ENCODE results near the gene TSSK3. TPM values are rescaled to one million over a fixed set of nuclear protein-coding genes. Genes with fewer than 3 reads are reported as not detected.

The TSSK3 gene
- polyA plus RNA-seq (2013, experiment 1 of 2): 1.0 TPM
- polyA plus RNA-seq (2013, experiment 2 of 2): 1.1 TPM

- no peak within 1 kb of the TSS for H2BK5ac ChIP-seq (ENCODE audit: low read length)
- no peak within 1 kb of the TSS for H2AFZ ChIP-seq (ENCODE audit: low read length)
- peaks cover 0 to 2% of the 10 kb centered on the region in 2 donors for H3K9me3 ChIP-seq (replicated peaks in 1 of 2; ENCODE audit: control insufficient read depth in 2 of 2, insufficient read depth in 1 of 2, low read depth in 1 of 2, low read length in 2 of 2)
- H3K4me1 ChIP-seq (ENCODE audit: control insufficient read depth in 2 of 2, insufficient read depth in 1 of 2, low read depth in 1 of 2, low read length in 2 of 2): peaks cover 0 to 4% of the 10 kb centered on the region in 2 donors
- peak within 1 kb of the TSS in 1 of 2 donors; percentile 72 for H3K4me3 ChIP-seq (ENCODE audit: low read length in 2 of 2)
- H3K9ac ChIP-seq (ENCODE audit: low read depth, low read length, poor library complexity): peak within 1 kb of the TSS; percentile 47
- H3K27ac ChIP-seq (replicated peaks; ENCODE audit: low read length): no peak within 1 kb of the TSS
- peak within 1 kb of the TSS; percentile 68 for H3K23ac ChIP-seq (ENCODE audit: low read depth, low read length, poor library complexity)
- peak within 1 kb of the TSS; percentile 89 for H3K4me2 ChIP-seq (ENCODE audit: insufficient read depth, low read length, poor library complexity, severe bottlenecking)
- H4K8ac ChIP-seq (ENCODE audit: low read depth, low read length): no peak within 1 kb of the TSS
- no peak within 1 kb of the TSS for H2BK12ac ChIP-seq (ENCODE audit: low read length)
- no peak within 1 kb of the TSS for H3K4ac ChIP-seq (ENCODE audit: low read length)
- DNase-seq (ENCODE audit: low spot score): no peak
- peak within 1 kb of the TSS; percentile 25 for H3K14ac ChIP-seq (ENCODE audit: low read length)
- no peak within 1 kb of the TSS for H2BK15ac ChIP-seq (ENCODE audit: low read length)
- WGBS, 2 donors (ENCODE audit: extremely low coverage in 2 of 2, insufficient read length in 2 of 2, insufficient replicate concordance in 1 of 2): no CpG with 5 or more reads among the region's 17 CpGs
- H3K18ac ChIP-seq (ENCODE audit: low read length): peak within 1 kb of the TSS; percentile 93
- H3K36me3 ChIP-seq (replicated peaks in 1 of 2; ENCODE audit: control insufficient read depth in 2 of 2, insufficient read depth in 2 of 2, low read length in 2 of 2): peaks cover 34 to 65% of the 10 kb centered on the region in 2 donors
- H3K27me3 ChIP-seq (ENCODE audit: control insufficient read depth in 3 of 3, insufficient read depth in 3 of 3, low read depth in 1 of 3, low read length in 3 of 3): peaks cover 0 to 7% (median 0%) of the 10 kb centered on the region in 3 experiments
- no peak within 1 kb of the TSS for H4K91ac ChIP-seq (ENCODE audit: low read depth, low read length, poor library complexity)
- peak within 1 kb of the TSS; percentile 54 for H2AK5ac ChIP-seq (ENCODE audit: low read depth, low read length)
- no peaks in the 10 kb centered on the region for H3K79me1 ChIP-seq (ENCODE audit: low read depth, low read length)
- peak within 1 kb of the TSS; percentile 51 for H2BK120ac ChIP-seq (ENCODE audit: low read depth, low read length)
Measured at GRCh38 chr1:32362474-32363313, at the start of gene TSSK3, which contains the start of gene FAM229A. Gene TSSK3, plus strand, starts transcription at chr1:32362539. Its CDS starts 163 bp downstream, at chr1:32362702. Gene FAM229A, minus strand, starts transcription at chr1:32362485. Its CDS starts 394 bp downstream, at chr1:32362091.

- Histone ChIP-seq H3K18ac (ENCODE audit: low read length) (no peak overlapping the region), H3K79me1 (ENCODE audit: low read depth, low read length) (peaks cover 2% of the 10 kb centered on the region), H3K27me3 (ENCODE audit: control insufficient read depth in 3 of 3, insufficient read depth in 3 of 3, low read depth in 1 of 3, low read length in 3 of 3) (no peaks in the 10 kb centered on the region), H3K9me3 (replicated peaks in 1 of 2; ENCODE audit: control insufficient read depth in 2 of 2, insufficient read depth in 1 of 2, low read depth in 1 of 2, low read length in 2 of 2) (no peaks in the 10 kb centered on the region), H4K8ac (ENCODE audit: low read depth, low read length) (no peak overlapping the region), H2BK120ac (ENCODE audit: low read depth, low read length) (no peak overlapping the region), H3K4ac (ENCODE audit: low read length) (no peak overlapping the region), H3K4me3 (ENCODE audit: low read length in 2 of 2) (no peak overlapping the region), H3K9ac (ENCODE audit: low read depth, low read length, poor library complexity) (no peak overlapping the region), H2BK12ac (ENCODE audit: low read length) (no peak overlapping the region), H2AK5ac (ENCODE audit: low read depth, low read length) (no peak overlapping the region), H2BK5ac (ENCODE audit: low read length) (no peak overlapping the region), H3K4me2 (ENCODE audit: insufficient read depth, low read length, poor library complexity, severe bottlenecking) (no peak overlapping the region), H3K4me1 (ENCODE audit: control insufficient read depth in 2 of 2, insufficient read depth in 1 of 2, low read depth in 1 of 2, low read length in 2 of 2) (no peaks in the 10 kb centered on the region), H4K91ac (ENCODE audit: low read depth, low read length, poor library complexity) (no peak overlapping the region), H3K27ac (replicated peaks; ENCODE audit: low read length) (no peak overlapping the region), H3K36me3 (replicated peaks in 1 of 2; ENCODE audit: control insufficient read depth in 2 of 2, insufficient read depth in 2 of 2, low read length in 2 of 2) (peaks cover 6 to 54% of the 10 kb centered on the region in 2 donors), H3K23ac (ENCODE audit: low read depth, low read length, poor library complexity) (no peak overlapping the region), H2AFZ (ENCODE audit: low read length) (no peak overlapping the region), H2BK15ac (ENCODE audit: low read length) (no peak overlapping the region), H3K14ac (ENCODE audit: low read length) (no peak overlapping the region)
- WGBS, 2 donors (ENCODE audit: extremely low coverage in 2 of 2, insufficient read length in 2 of 2, insufficient replicate concordance in 1 of 2): no CpG with 5 or more reads among the region's 3 CpGs
- no peak for DNase-seq (ENCODE audit: low spot score)
Measured at GRCh38 chr1:32316903-32317277, 45.4 kb upstream of the TSSK3 start.

- Histone ChIP-seq H2BK15ac (ENCODE audit: low read length) (no peak overlapping the region), H3K27ac (replicated peaks; ENCODE audit: low read length) (no peak overlapping the region), H2AK5ac (ENCODE audit: low read depth, low read length) (no peak overlapping the region), H2AFZ (ENCODE audit: low read length) (no peak overlapping the region), H4K8ac (ENCODE audit: low read depth, low read length) (no peak overlapping the region), H2BK5ac (ENCODE audit: low read length) (no peak overlapping the region), H3K9ac (ENCODE audit: low read depth, low read length, poor library complexity) (no peak overlapping the region), H2BK12ac (ENCODE audit: low read length) (no peak overlapping the region), H4K91ac (ENCODE audit: low read depth, low read length, poor library complexity) (no peak overlapping the region), H3K9me3 (replicated peaks in 1 of 2; ENCODE audit: control insufficient read depth in 2 of 2, insufficient read depth in 1 of 2, low read depth in 1 of 2, low read length in 2 of 2) (no peaks in the 10 kb centered on the region), H2BK120ac (ENCODE audit: low read depth, low read length) (no peak overlapping the region), H3K18ac (ENCODE audit: low read length) (no peak overlapping the region), H3K4me3 (ENCODE audit: low read length in 2 of 2) (no peak overlapping the region), H3K4me2 (ENCODE audit: insufficient read depth, low read length, poor library complexity, severe bottlenecking) (no peak overlapping the region), H3K27me3 (ENCODE audit: control insufficient read depth in 3 of 3, insufficient read depth in 3 of 3, low read depth in 1 of 3, low read length in 3 of 3) (no peaks in the 10 kb centered on the region), H3K23ac (ENCODE audit: low read depth, low read length, poor library complexity) (no peak overlapping the region), H3K36me3 (replicated peaks in 1 of 2; ENCODE audit: control insufficient read depth in 2 of 2, insufficient read depth in 2 of 2, low read length in 2 of 2) (peaks cover 6 to 61% of the 10 kb centered on the region in 2 donors), H3K79me1 (ENCODE audit: low read depth, low read length) (peaks cover 2% of the 10 kb centered on the region), H3K14ac (ENCODE audit: low read length) (no peak overlapping the region), H3K4me1 (ENCODE audit: control insufficient read depth in 2 of 2, insufficient read depth in 1 of 2, low read depth in 1 of 2, low read length in 2 of 2) (no peaks in the 10 kb centered on the region), H3K4ac (ENCODE audit: low read length) (no peak overlapping the region)
- DNase-seq (ENCODE audit: low spot score): no peak
- WGBS, 2 donors (ENCODE audit: extremely low coverage in 2 of 2, insufficient read length in 2 of 2, insufficient replicate concordance in 1 of 2): no CpG with 5 or more reads among the region's 10 CpGs
Measured at GRCh38 chr1:32318127-32318869, 44.0 kb upstream of the TSSK3 start.

Data from neuronal stem cell (in vitro differentiated cells).